ENCODE results near the gene MYORG.

The MYORG gene

DNA sequence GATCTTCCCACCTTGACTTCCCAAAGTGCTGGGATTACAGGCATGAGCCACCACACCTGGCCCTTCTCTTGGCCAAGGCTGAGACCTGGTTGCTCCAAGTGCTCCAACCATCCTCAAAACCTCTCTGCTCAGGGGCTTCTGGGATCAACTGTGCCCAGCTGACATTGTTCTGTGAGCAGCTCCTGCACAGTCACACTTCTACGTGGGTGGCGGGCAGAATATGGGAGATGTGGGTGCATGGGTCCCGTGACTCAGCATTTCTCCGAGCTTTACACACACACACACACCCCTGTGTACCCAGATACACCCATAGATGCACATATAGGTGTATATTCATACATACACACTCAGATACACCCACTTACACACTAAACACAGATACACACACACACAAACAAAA is 10.5 kb upstream of the MYORG start:
- Histone ChIP-seq H3K4me3 (ENCODE audit: low read length) (no peak overlapping the region), H3K27me3 (ENCODE audit: low read depth, low read length) (peaks cover 12% of the 10 kb centered on the region; the same call in 1 of the 2 replicates), H3K9me3 (ENCODE audit: insufficient read depth, low read length) (no peaks in the 10 kb centered on the region), H3K36me3 (replicated peaks; ENCODE audit: low read depth, low read length) (no peaks in the 10 kb centered on the region), H3K4me2 (ENCODE audit: low read length) (no peak overlapping the region), H3K9ac (ENCODE audit: low read length) (no peak overlapping the region), H3K27ac (ENCODE audit: low read length) (no peak overlapping the region), H3K4me1 (ENCODE audit: low read length) (0 out of 2 replicates have a peak, but pooled peaks cover 2% of the 10 kb centered on the region), H4K20me1 (ENCODE audit: insufficient read depth, low read length) (no peaks in the 10 kb centered on the region), H2AFZ (ENCODE audit: low read depth, low read length) (0 out of 2 replicates have a peak overlapping the region, but pooled peaks have one; percentile 3), H3K79me2 (ENCODE audit: low read length) (no peaks in the 10 kb centered on the region)
- TF ChIP-seq EZH2phosphoT487 (IDR thresholded peaks at IDR 0.05; ENCODE audit: low read depth) = no peak
- TF ChIP-seq, protein P1, sequence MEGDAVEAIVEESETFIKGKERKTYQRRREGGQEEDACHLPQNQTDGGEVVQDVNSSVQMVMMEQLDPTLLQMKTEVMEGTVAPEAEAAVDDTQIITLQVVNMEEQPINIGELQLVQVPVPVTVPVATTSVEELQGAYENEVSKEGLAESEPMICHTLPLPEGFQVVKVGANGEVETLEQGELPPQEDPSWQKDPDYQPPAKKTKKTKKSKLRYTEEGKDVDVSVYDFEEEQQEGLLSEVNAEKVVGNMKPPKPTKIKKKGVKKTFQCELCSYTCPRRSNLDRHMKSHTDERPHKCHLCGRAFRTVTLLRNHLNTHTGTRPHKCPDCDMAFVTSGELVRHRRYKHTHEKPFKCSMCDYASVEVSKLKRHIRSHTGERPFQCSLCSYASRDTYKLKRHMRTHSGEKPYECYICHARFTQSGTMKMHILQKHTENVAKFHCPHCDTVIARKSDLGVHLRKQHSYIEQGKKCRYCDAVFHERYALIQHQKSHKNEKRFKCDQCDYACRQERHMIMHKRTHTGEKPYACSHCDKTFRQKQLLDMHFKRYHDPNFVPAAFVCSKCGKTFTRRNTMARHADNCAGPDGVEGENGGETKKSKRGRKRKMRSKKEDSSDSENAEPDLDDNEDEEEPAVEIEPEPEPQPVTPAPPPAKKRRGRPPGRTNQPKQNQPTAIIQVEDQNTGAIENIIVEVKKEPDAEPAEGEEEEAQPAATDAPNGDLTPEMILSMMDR (IDR thresholded peaks at IDR 0.05; ENCODE audit: low read depth, low read length) = no peak

DNA sequence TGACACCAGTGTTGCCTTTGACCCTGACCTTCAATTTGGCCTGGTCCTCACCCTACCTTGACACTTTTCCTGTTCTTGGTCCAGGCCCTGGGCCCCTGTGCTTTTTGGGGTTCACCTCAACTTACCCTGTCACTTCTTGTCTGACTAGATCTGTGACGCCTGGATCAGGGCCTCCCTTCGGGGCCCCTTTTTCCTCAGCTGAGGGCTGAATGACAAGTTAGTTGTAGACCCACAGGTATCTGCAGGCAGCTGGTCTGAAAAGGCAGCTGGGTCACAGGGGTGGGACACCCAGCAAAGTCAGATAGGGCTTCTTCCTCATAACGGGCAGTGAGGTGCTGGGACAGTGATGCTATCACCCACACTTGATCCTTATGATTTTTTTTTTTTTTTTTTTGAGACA is 10.0 kb upstream of the MYORG start:
- Histone ChIP-seq H3K36me3 (replicated peaks; ENCODE audit: low read depth, low read length) (no peaks in the 10 kb centered on the region), H3K4me1 (ENCODE audit: low read length) (0 out of 2 replicates have a peak, but pooled peaks cover 2% of the 10 kb centered on the region), H3K9me3 (ENCODE audit: insufficient read depth, low read length) (no peaks in the 10 kb centered on the region), H4K20me1 (ENCODE audit: insufficient read depth, low read length) (no peaks in the 10 kb centered on the region), H3K27me3 (ENCODE audit: low read depth, low read length) (peaks cover 14% of the 10 kb centered on the region), H3K79me2 (ENCODE audit: low read length) (no peaks in the 10 kb centered on the region), H3K27ac (ENCODE audit: low read length) (no peak overlapping the region), H3K4me3 (ENCODE audit: low read length) (no peak overlapping the region), H3K4me2 (ENCODE audit: low read length) (no peak overlapping the region), H3K9ac (ENCODE audit: low read length) (no peak overlapping the region), H2AFZ (ENCODE audit: low read depth, low read length) (no peak overlapping the region)
- no peak for TF ChIP-seq EZH2phosphoT487 (IDR thresholded peaks at IDR 0.05; ENCODE audit: low read depth)
- TF ChIP-seq, protein P1 (IDR thresholded peaks at IDR 0.05; ENCODE audit: low read depth, low read length) = no peak

DNA sequence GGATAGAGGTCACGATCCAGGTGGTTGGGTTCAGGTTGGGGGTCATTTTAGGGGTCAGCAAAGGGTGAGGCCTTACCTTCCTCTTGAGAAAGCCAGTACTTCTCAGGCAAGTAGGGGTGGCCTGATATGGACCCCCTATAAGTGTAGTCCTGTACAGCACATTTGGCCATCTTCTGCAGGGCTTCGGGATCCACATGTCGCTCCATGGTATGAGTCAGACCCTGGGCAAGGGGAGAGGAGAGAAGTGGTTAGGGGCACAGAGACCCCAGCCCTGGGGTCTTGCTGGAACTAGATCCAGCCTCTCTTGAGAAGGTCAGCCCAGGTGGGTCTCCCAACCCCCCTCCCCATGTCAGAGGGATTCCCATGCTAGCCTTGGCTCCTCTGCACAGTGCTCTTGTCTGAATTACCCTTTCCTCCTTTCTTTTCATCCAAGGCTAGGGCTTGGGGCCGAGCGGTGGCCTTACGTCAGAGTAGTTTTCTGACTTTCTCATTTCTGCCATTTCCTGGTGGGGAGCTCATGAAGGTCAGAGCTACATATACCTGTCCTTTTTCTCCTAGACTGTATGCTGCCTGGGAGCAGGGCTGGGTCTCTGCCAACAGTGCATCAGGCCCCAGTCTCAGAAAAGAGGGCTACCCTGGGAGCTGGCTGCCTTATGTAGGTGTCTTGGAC is 9.0 kb upstream of the MYORG start:
- Histone ChIP-seq H3K9me3 (ENCODE audit: insufficient read depth, low read length) (no peaks in the 10 kb centered on the region), H3K27me3 (ENCODE audit: low read depth, low read length) (peaks cover 12% of the 10 kb centered on the region), H2AFZ (ENCODE audit: low read depth, low read length) (no peak overlapping the region), H3K4me2 (ENCODE audit: low read length) (no peak overlapping the region), H4K20me1 (ENCODE audit: insufficient read depth, low read length) (no peaks in the 10 kb centered on the region), H3K27ac (ENCODE audit: low read length) (no peak overlapping the region), H3K79me2 (ENCODE audit: low read length) (no peaks in the 10 kb centered on the region), H3K4me3 (ENCODE audit: low read length) (no peak overlapping the region), H3K4me1 (ENCODE audit: low read length) (0 out of 2 replicates have a peak, but pooled peaks cover 5% of the 10 kb centered on the region), H3K36me3 (replicated peaks; ENCODE audit: low read depth, low read length) (no peaks in the 10 kb centered on the region), H3K9ac (ENCODE audit: low read length) (no peak overlapping the region)
- no peak for TF ChIP-seq EZH2phosphoT487 (IDR thresholded peaks at IDR 0.05; ENCODE audit: low read depth)
- TF ChIP-seq, protein P1 (IDR thresholded peaks at IDR 0.05; ENCODE audit: low read depth, low read length) = no peak

DNA sequence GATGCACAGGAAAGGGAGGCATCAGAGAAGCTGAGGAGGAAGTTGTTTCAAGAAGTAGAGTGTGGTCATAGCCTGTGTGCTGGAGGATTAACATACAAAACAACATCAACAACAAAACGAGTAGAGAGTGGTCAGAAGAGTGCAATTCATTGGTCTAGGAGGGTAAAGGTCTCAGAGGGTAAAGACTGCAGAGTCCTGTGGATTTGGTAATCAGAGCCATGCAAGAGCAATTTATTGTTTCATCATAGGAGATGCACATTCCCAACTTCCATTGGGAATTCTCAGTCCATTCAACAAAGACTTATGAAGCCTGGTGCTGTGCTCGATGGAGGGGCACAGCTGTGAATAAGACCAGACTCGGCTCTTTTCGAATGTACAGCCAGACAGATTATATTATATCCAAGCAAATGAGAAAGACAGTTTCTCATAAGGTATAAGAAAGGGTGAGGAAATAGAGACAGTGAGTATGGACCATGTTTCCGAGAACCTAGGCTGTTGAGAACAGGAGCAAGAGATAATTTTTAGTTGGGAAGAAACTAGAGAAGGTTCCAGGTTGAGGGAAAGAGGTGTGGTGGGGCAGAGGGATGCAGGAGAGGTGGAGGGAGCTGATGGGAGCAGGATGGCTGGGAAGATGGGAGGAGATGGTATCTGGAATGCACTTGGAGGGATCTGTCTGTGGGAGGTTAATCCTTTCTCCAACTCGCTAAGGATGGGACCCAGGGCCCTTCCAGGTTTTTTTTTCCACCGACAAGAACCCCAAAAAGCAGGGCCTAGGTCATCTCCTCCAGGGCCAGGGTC is 7.9 kb upstream of the MYORG start:
- H3K4me2 ChIP-seq (ENCODE audit: low read length) = no peak overlapping the region
- H3K27me3 ChIP-seq (ENCODE audit: low read depth, low read length) = peaks cover 12% of the 10 kb centered on the region
- no peak overlapping the region for H3K27ac ChIP-seq (ENCODE audit: low read length)
- no peaks in the 10 kb centered on the region for H3K36me3 ChIP-seq (replicated peaks; ENCODE audit: low read depth, low read length)
- no peaks in the 10 kb centered on the region for H3K79me2 ChIP-seq (ENCODE audit: low read length)
- H2AFZ ChIP-seq (ENCODE audit: low read depth, low read length) = no peak overlapping the region
- TF ChIP-seq, protein P1 (IDR thresholded peaks at IDR 0.05; ENCODE audit: low read depth, low read length) = no peak
- TF ChIP-seq EZH2phosphoT487 (IDR thresholded peaks at IDR 0.05; ENCODE audit: low read depth) = no peak
- no peak overlapping the region for H3K9ac ChIP-seq (ENCODE audit: low read length)
- H3K4me3 ChIP-seq (ENCODE audit: low read length) = no peak overlapping the region
- peaks cover 13% of the 10 kb centered on the region for H3K4me1 ChIP-seq (ENCODE audit: low read length)
- H4K20me1 ChIP-seq (ENCODE audit: insufficient read depth, low read length) = no peaks in the 10 kb centered on the region
- H3K9me3 ChIP-seq (ENCODE audit: insufficient read depth, low read length) = no peaks in the 10 kb centered on the region
